CD14-positive monocyte (primary cell): ENCODE measurements around the gene CPED1. TPM values are rescaled to one million over a fixed set of nuclear protein-coding genes. Genes with fewer than 3 reads are reported as not detected.

ENCODE experiments used
- DNase-seq, 3 donors: peaks; one replicate each; pipeline ENCODE4 v3.0.0-alpha.2; 2011 to 2022
- H2AFZ ChIP-seq: 2 replicates; pipeline ENCODE4 v1.6.0; 2012; ENCODE audit warnings: mild to moderate bottlenecking, low read depth, low read length, inconsistent platforms; ENCODE audit not compliant: insufficient read depth, poor library complexity, severe bottlenecking
- H3K27ac ChIP-seq, 2 donors: 1 replicate in 1 of 2; 2 replicates in 1 of 2; pipeline ENCODE4 v1.5.1; 2012 to 2013; ENCODE audit warnings: low read length in 2 of 2, control low read depth in 1 of 2, inconsistent platforms in 1 of 2, low read depth in 1 of 2, mild to moderate bottlenecking in 1 of 2
- H3K27me3 ChIP-seq, 2 donors: one replicate each; pipeline versions ENCODE4 v1.6.0 to v1.6.1; 2011 to 2013; ENCODE audit warnings: low read length in 2 of 2; ENCODE audit not compliant: control insufficient read depth in 2 of 2, insufficient read depth in 2 of 2
- H3K36me3 ChIP-seq, 2 donors: replicated peaks in 1 of 2; 1 replicate in 1 of 2; 2 replicates in 1 of 2; pipeline versions ENCODE4 v1.5.1 to v1.6.1; 2012 to 2013; ENCODE audit warnings: low read length in 2 of 2, control low read depth in 1 of 2, inconsistent platforms in 1 of 2, mild to moderate bottlenecking in 1 of 2; ENCODE audit not compliant: insufficient read depth in 2 of 2, control insufficient read depth in 1 of 2
- H3K4me1 ChIP-seq, 2 donors: 1 replicate in 1 of 2; 2 replicates in 1 of 2; pipeline versions ENCODE4 v1.5.1 to v1.6.1; 2012 to 2013; ENCODE audit warnings: low read length in 2 of 2, control low read depth in 1 of 2, inconsistent platforms in 1 of 2, mild to moderate bottlenecking in 1 of 2, moderate library complexity in 1 of 2; ENCODE audit not compliant: insufficient read depth in 2 of 2, control insufficient read depth in 1 of 2
- H3K4me2 ChIP-seq: replicated peaks from 2 replicates; pipeline ENCODE3; 2012; ENCODE audit warnings: low read length, moderate library complexity, mild to moderate bottlenecking; ENCODE audit not compliant: poor library complexity, severe bottlenecking; ENCODE audit errors: extremely low read depth
- H3K4me3 ChIP-seq, 3 experiments: fragments of 200-600 bp in 1 of 3; sonication (generic) in 1 of 3; replicated peaks in 1 of 3; 1 replicate in 2 of 3; 2 replicates in 1 of 3; pipeline ENCODE4 v1.5.1; 2011 to 2013; ENCODE audit warnings: low read length in 3 of 3, mild to moderate bottlenecking in 3 of 3, control low read depth in 2 of 3, low read depth in 2 of 3, inconsistent platforms in 1 of 3, moderate library complexity in 1 of 3
- H3K79me2 ChIP-seq: 2 replicates; pipeline ENCODE4 v1.6.0; 2012; ENCODE audit warnings: mild to moderate bottlenecking, control low read depth, inconsistent platforms, low read length, moderate library complexity; ENCODE audit not compliant: insufficient read depth
- H3K9ac ChIP-seq: 2 replicates; pipeline ENCODE4 v1.6.0; 2017; ENCODE audit warnings: low read length, mild to moderate bottlenecking; ENCODE audit not compliant: insufficient read depth, poor library complexity, severe bottlenecking
- H3K9me3 ChIP-seq, 2 donors: replicated peaks in 1 of 2; 1 replicate in 1 of 2; 2 replicates in 1 of 2; pipeline versions ENCODE4 v1.5.1 to v1.6.1; 2012 to 2013; ENCODE audit warnings: low read length in 2 of 2, control low read depth in 1 of 2; ENCODE audit not compliant: control insufficient read depth in 1 of 2, insufficient read depth in 1 of 2
- H4K20me1 ChIP-seq: 2 replicates; pipeline ENCODE4 v1.6.0; 2012; ENCODE audit warnings: mild to moderate bottlenecking, low read length, control low read depth, moderate library complexity; ENCODE audit not compliant: insufficient read depth
- H3K27ac Mint-ChIP-seq, 7 donors: one replicate each; pipeline ENCODE4 v1.8.0; 2020; ENCODE audit warnings: mild to moderate bottlenecking in 7 of 7, mixed read lengths in 7 of 7, moderate library complexity in 6 of 7, inconsistent platforms in 2 of 7
- H3K27me3 Mint-ChIP-seq, 3 donors: one replicate each; pipeline ENCODE4 v1.8.0; 2021 to 2022; ENCODE audit warnings: low read depth in 3 of 3, mild to moderate bottlenecking in 3 of 3, mixed read lengths in 3 of 3, moderate library complexity in 3 of 3, inconsistent platforms in 1 of 3
- H3K36me3 Mint-ChIP-seq, 2 donors: one replicate each; pipeline ENCODE4 v1.8.0; 2020; ENCODE audit warnings: mixed read lengths in 2 of 2, inconsistent platforms in 1 of 2, mild to moderate bottlenecking in 1 of 2
- H3K4me1 Mint-ChIP-seq: one replicate; pipeline ENCODE4 v1.8.0; 2020; ENCODE audit warnings: mild to moderate bottlenecking, mixed read lengths
- H3K4me3 Mint-ChIP-seq, 2 donors: one replicate each; pipeline ENCODE4 v1.8.0; 2020; ENCODE audit warnings: mild to moderate bottlenecking in 2 of 2, mixed read lengths in 2 of 2, moderate library complexity in 1 of 2
- H3K9me3 Mint-ChIP-seq, 7 donors: one replicate each; pipeline ENCODE4 v1.8.0; 2020 to 2022; ENCODE audit warnings: mixed read lengths in 7 of 7, mild to moderate bottlenecking in 6 of 7, moderate library complexity in 6 of 7, inconsistent platforms in 2 of 7
- WGBS: methylation state at CpG from one replicate; pipeline ENCODE4 v1.1.5; 2013; ENCODE audit warnings: missing lambda C conversion rate; ENCODE audit not compliant: insufficient coverage; 5-methylcytosine and 5-hydroxymethylcytosine counted together
- intact Hi-C, 2 donors: fragments of 100-400 bp; cut with micrococcal nuclease; formaldehyde crosslinking; loops; one replicate each; pipeline versions ENCODE4 v1.15.0 to v1.15.1; 2023
- polyA plus RNA-seq, 3 donors: library from polyadenylated mRNA; depleted of rRNA in 1 of 3; unstranded in 2 of 3; stranded (reverse) in 1 of 3; fragments of 300-500 nt in 2 of 3; fragments of >200 nt in 1 of 3; fragmentation: Illumina TruSeq in 2 of 3; gene quantifications; 1 replicate in 2 of 3; 2 replicates in 1 of 3; pipeline ENCODE4 v1.2.3, GENCODE V29; 2012 to 2021
- TF ChIP-seq, protein P1 (sequence below): fragments of 200-600 bp; IDR thresholded peaks from one replicate; pipeline ENCODE4 v1.8.0; 2022; ENCODE audit warnings: antibody characterized with exemption, mild to moderate bottlenecking

Gene CPED1
- polyA plus RNA-seq, 3 donors = 9.8 to 30.0 (median 20.4) TPM

GRCh38 chr7:121294448-121294992, 306.0 kb downstream of the CPED1 start:
- DNase-seq = no peak
- H3K9ac ChIP-seq = no peak overlapping the region
- Mint-ChIP-seq H3K4me3 (no peak overlapping the region), H3K9me3 (peaks cover 2 to 12% (median 8%) of the 10 kb centered on the region in 7 donors), H3K36me3 (no peaks in the 10 kb centered on the region), H3K27ac (no peak overlapping the region), H3K27me3 (peaks cover 0 to 2% (median 0%) of the 10 kb centered on the region in 3 donors), H3K4me1 (no peaks in the 10 kb centered on the region)
- no peak overlapping the region for H3K4me2 ChIP-seq
- H3K27ac ChIP-seq = no peak overlapping the region
- TF ChIP-seq, protein P1, sequence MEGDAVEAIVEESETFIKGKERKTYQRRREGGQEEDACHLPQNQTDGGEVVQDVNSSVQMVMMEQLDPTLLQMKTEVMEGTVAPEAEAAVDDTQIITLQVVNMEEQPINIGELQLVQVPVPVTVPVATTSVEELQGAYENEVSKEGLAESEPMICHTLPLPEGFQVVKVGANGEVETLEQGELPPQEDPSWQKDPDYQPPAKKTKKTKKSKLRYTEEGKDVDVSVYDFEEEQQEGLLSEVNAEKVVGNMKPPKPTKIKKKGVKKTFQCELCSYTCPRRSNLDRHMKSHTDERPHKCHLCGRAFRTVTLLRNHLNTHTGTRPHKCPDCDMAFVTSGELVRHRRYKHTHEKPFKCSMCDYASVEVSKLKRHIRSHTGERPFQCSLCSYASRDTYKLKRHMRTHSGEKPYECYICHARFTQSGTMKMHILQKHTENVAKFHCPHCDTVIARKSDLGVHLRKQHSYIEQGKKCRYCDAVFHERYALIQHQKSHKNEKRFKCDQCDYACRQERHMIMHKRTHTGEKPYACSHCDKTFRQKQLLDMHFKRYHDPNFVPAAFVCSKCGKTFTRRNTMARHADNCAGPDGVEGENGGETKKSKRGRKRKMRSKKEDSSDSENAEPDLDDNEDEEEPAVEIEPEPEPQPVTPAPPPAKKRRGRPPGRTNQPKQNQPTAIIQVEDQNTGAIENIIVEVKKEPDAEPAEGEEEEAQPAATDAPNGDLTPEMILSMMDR = no peak
- no peaks in the 10 kb centered on the region for H3K36me3 ChIP-seq
- no peak overlapping the region for H2AFZ ChIP-seq
- H3K4me3 ChIP-seq = no peak overlapping the region
- no peaks in the 10 kb centered on the region for H4K20me1 ChIP-seq
- no peaks in the 10 kb centered on the region for H3K27me3 ChIP-seq
- no CpG with 5 or more reads among the region's 2 CpGs for WGBS
- H3K4me1 ChIP-seq = no peaks in the 10 kb centered on the region
- H3K9me3 ChIP-seq = peaks cover 0 to 8% of the 10 kb centered on the region in 2 donors
- intact Hi-C loops = no loop called here
- H3K79me2 ChIP-seq = no peaks in the 10 kb centered on the region

DNA sequence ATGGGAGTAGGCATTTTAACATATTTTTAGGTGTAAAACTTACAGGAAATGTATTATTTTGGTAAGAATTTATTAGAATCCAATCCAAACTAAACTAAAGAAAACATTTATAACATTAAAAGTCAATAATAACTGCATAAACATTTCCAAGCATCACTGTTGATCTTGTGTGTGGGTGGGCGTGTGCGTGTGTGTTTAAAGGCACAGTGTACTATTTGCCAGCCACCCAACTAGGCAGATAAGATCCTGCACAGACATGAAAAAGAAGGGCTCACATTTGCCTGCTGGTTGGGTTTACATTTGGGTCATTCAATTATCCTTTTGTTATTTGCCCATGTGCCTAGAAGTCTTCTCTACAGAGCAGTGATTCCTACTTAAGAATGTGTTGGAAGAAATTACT, 309.3 kb downstream of the CPED1 start:
- no peak overlapping the region for H3K27ac ChIP-seq
- TF ChIP-seq, protein P1 = no peak
- Mint-ChIP-seq H3K27me3 (no peaks in the 10 kb centered on the region), H3K27ac (no peak overlapping the region), H3K36me3 (no peaks in the 10 kb centered on the region), H3K4me3 (no peak overlapping the region), H3K4me1 (no peaks in the 10 kb centered on the region), H3K9me3 (peaks cover 3 to 8% (median 6%) of the 10 kb centered on the region in 7 donors)
- H4K20me1 ChIP-seq = no peaks in the 10 kb centered on the region
- no peak overlapping the region for H2AFZ ChIP-seq
- no peak for DNase-seq
- H3K9me3 ChIP-seq = peaks cover 0 to 8% of the 10 kb centered on the region in 2 donors
- no peaks in the 10 kb centered on the region for H3K79me2 ChIP-seq
- H3K4me3 ChIP-seq = no peak overlapping the region
- H3K4me1 ChIP-seq = no peaks in the 10 kb centered on the region
- no peak overlapping the region for H3K9ac ChIP-seq
- intact Hi-C loops = no loop called here
- no CpG with 5 or more reads among the region's 2 CpGs for WGBS
- no peak overlapping the region for H3K4me2 ChIP-seq
- H3K27me3 ChIP-seq = no peaks in the 10 kb centered on the region
- no peaks in the 10 kb centered on the region for H3K36me3 ChIP-seq
